Hematopoietic multipotent progenitor cell treated with erythropoietin and hydrocortisone succinate and interleukin-3 and kit ligand, for 8 days (in vitro differentiated cells): Measurements from ENCODE around the gene CPB1.

ENCODE experiments used
- DNase-seq: peaks from one replicate; pipeline ENCODE4 v3.0.0-alpha.2; 2015

Gene CPB1

GRCh38 chr3:148889828-148890227 lies 62.2 kb downstream of the CPB1 start:
- no peak for DNase-seq

- DNase-seq, result no peak
These were observed 68.5 kb downstream of the CPB1 start for GRCh38 chr3:148896062-148896461.

DNA sequence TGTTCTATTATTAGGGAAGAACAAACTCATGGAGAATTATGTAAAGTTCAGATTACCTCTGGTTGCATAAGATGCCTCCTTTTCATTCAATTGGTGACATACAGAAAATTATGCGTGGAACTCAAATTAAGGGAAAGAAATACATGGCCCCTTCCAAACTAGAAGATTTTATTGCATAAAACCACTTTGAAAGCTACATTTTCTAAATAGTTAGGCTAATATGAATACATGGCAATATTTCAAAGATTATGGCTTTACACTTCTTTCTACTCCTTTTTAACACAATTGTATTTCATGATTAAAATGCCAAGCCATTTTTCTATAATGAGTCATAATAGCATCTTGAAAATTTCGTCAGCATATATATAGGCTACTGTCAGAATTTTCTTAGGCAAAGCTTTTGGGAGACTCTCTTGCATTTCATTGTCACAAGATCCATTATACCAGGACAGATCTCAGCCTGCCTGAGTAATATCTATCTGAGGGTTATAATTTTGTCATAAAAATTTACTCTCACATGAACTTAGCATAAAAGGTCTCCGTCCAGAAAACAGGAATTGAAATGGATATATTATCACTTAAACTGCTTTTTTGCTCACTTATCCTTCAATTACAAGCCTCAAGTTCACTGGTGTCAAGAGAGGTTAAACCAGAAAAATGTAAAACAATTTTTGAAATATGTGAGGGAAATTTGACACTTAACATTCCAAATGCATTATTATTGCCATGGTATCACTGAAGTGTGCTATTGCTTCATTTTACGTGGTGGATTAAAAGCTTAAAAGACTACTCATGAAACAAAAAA lies 74.6 kb downstream of the CPB1 start:
- no peak for DNase-seq

- no peak for DNase-seq
These were observed 75.4 kb downstream of the CPB1 start for GRCh38 chr3:148903022-148903442.

- no peak for DNase-seq
These were observed 76.3 kb downstream of the CPB1 start for GRCh38 chr3:148903941-148904340.

DNA sequence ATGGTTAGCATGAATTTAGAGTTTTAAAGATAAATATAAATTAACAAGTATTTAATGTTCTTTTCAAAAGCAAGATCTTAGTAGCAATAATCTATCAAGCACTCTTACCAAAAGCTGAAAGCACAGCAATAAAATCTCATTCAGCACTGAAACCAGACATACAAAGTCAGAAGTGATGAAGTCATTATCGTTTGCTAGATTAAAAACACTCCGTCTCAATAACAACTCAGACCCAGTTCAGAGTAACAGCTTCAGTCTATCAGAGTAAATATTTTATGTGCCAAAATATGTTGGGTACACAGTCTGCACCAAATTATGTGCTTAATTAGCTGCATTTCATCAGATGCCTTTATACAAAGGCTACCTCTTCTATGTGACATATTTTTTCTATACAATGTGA lies 79.1 kb downstream of the CPB1 start:
- no peak for DNase-seq
